Erythroblast (primary cell): ENCODE results near the gene USP2.

Experiments used
- GATA1 ChIP-seq: IDR thresholded peaks from 2 replicates; pipeline ENCODE4 v1.6.1; 2011; ENCODE audit warnings: low read depth, mild to moderate bottlenecking, control low read depth, low read length, moderate library complexity
- POLR2A ChIP-seq: IDR thresholded peaks from 2 replicates; pipeline ENCODE4 v1.6.1; 2011; ENCODE audit warnings: mild to moderate bottlenecking, low read length

DNA sequence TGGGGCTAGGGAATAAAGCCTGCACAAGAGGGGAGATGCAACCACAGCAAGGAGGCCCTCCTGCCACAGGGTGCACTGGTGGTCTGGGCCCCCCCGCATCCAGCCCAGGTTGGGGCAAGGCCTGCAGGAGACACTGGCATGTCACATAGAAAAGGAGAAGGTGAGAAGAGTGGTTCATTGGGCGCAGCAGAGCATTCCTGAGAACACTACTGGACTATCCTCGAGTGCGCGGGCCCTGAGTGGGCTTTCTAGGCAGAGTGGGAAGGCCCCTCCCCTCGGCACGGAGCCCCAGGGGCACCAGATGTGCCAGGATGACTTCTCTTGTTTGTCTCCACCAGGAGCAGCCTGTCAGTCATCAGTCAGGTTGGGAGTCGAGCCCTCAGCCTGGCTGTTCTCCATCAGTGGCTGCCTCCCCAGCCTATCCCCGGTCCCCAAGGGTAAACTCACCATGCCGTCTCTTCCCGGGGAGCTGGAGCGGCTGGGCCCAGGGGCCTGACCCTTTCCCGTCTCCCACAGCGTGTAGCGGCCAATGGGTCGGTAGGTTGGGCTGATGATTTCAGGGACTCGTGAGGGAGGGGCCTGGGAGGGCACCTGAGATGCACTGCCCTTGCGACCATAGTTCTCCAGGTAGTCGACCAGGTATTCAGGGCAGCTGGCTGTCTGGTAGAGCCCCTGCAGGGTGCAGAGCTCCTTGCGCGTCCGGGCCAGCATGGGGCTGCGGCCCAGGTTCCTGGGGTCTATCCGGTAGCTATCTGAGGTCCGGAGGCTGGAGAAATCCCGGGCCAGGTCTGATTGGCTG is 9.0 kb downstream of the USP2 start:
- no peak for TF ChIP-seq POLR2A
- no peak for TF ChIP-seq GATA1
